Spleen (tissue), 11 donors: ENCODE data around the gene AADACL3. TPM values are rescaled to one million over a fixed set of nuclear protein-coding genes. Genes with fewer than 3 reads are reported as not detected.

Source experiments
- DNase-seq: peaks from one replicate; pipeline ENCODE4 v3.0.0-alpha.2; 2020
- H3K27ac ChIP-seq, 8 donors: fragments of 200-600 bp; sonication (generic) in 7 of 8; 1 replicate in 4 of 8; 2 replicates in 4 of 8; pipeline versions ENCODE4 v1.5.0 to v1.8.0; 2016 to 2021; ENCODE audit warnings: inconsistent platforms in 4 of 8, mild to moderate bottlenecking in 4 of 8, moderate library complexity in 1 of 8
- H3K27me3 ChIP-seq, 7 donors: fragments of 200-600 bp; sonication (generic) in 6 of 7; replicated peaks in 1 of 7; 1 replicate in 4 of 7; 2 replicates in 3 of 7; pipeline versions ENCODE4 v1.5.0 to v1.8.0; 2016 to 2021; ENCODE audit warnings: inconsistent platforms in 3 of 7, mild to moderate bottlenecking in 1 of 7
- H3K36me3 ChIP-seq, 6 donors: fragments of 200-600 bp; sonication (generic) in 5 of 6; 1 replicate in 4 of 6; 2 replicates in 2 of 6; pipeline versions ENCODE4 v1.5.0 to v1.8.0; 2016 to 2021; ENCODE audit warnings: inconsistent platforms in 2 of 6
- H3K4me1 ChIP-seq, 6 donors: fragments of 200-600 bp; sonication (generic) in 5 of 6; 1 replicate in 3 of 6; 2 replicates in 3 of 6; pipeline versions ENCODE4 v1.5.0 to v1.8.0; 2016 to 2021; ENCODE audit warnings: inconsistent platforms in 3 of 6
- H3K4me3 ChIP-seq, 8 donors: fragments of 200-600 bp; sonication (generic) in 7 of 8; 1 replicate in 4 of 8; 2 replicates in 4 of 8; pipeline versions ENCODE4 v1.5.0 to v1.8.0; 2016 to 2021; ENCODE audit warnings: inconsistent platforms in 4 of 8, mild to moderate bottlenecking in 4 of 8, moderate library complexity in 2 of 8
- H3K9me3 ChIP-seq, 8 donors: fragments of 200-600 bp; sonication (generic) in 7 of 8; 1 replicate in 4 of 8; 2 replicates in 4 of 8; pipeline versions ENCODE4 v1.5.0 to v1.8.0; 2016 to 2021; ENCODE audit warnings: inconsistent platforms in 4 of 8
- CTCF ChIP-seq, 11 experiments: fragments of 200-600 bp in 7 of 11; fragments of 450-650 bp in 4 of 11; sonication (generic) in 4 of 11; IDR thresholded peaks in 8 of 11; conservative IDR thresholded peaks in 3 of 11; 1 replicate in 7 of 11; 2 replicates in 4 of 11; pipeline versions ENCODE4 v1.4.0 to v1.8.0; 2016 to 2021; ENCODE audit warnings: antibody characterized with exemption in 11 of 11, inconsistent platforms in 4 of 11, mild to moderate bottlenecking in 1 of 11
- POLR2A ChIP-seq, 3 donors: fragments of 450-650 bp; IDR thresholded peaks; one replicate each; pipeline ENCODE4 v1.5.1; 2017; ENCODE audit warnings: antibody characterized with exemption in 3 of 3, mild to moderate bottlenecking in 1 of 3
- POLR2AphosphoS5 ChIP-seq, 3 donors: sonication (generic); formaldehyde crosslinking; IDR thresholded peaks; one replicate each; pipeline ENCODE4 v1.5.1; 2017; ENCODE audit warnings: antibody characterized with exemption in 3 of 3
- WGBS, 5 donors: extraction: QIAGEN DNeasy Blood & Tissue Kit in 3 of 5; methylation state at CpG; one replicate each; pipeline versions ENCODE4 v1.1.5 to v1.1.7; 2013 to 2018; 5-methylcytosine and 5-hydroxymethylcytosine counted together
- intact Hi-C: fragments of 100-400 bp; cut with DNase I; formaldehyde crosslinking; loops from one replicate; pipeline ENCODE4 v1.15.0; 2023; ENCODE audit warnings: low total_unique reads
- polyA plus RNA-seq, 3 donors: library from polyadenylated mRNA; stranded (reverse); fragments of 200-250 nt; gene quantifications; one replicate each; pipeline ENCODE4 v1.2.1, GENCODE V29; 2013
- total RNA-seq, 7 donors: library from RNA; depleted of rRNA in 3 of 7; stranded (reverse); fragments of >200 nt in 3 of 7; fragmentation: NEBNext Ultra II Directional in 4 of 7; extraction: Animal tissue kit (Norgen Biotek cat#: 25700) in 4 of 7; gene quantifications; one replicate each; pipeline versions ENCODE4 v1.1.0 to v1.2.1, GENCODE V29; 2016 to 2021
- donor health status: healthy with polysubstance abuse.
- donor health status: DM: no; HTN: no; CAD: no; lungs with moderate emphysema.
- donor health status: DM: no; HTN: no; CAD: no.
- donor health status: Bipolar disorder and iron deficiency.
- donor health status: healthy.
- donor health status: DM: no; HTN: no; CAD: no.
- donor health status: DM: yes; HTN: yes; CAD: no.

The AADACL3 gene
- total and polyA plus RNA-seq, 10 donors = not detected

- no peak for DNase-seq
- Histone ChIP-seq H3K27ac (peak overlapping the region in 3 of 8 donors; percentile 18 to 69 (median 51)), H3K36me3 (no peaks in the 10 kb centered on the region), H3K27me3 (peaks cover 0 to 38% (median 0%) of the 10 kb centered on the region in 7 donors), H3K9me3 (no peaks in the 10 kb centered on the region), H3K4me1 (no peaks in the 10 kb centered on the region), H3K4me3 (no peak overlapping the region)
- 52 to 75% (median 63%) methylated on average over 3 of the region's 3 CpGs for WGBS, 5 donors
- TF ChIP-seq POLR2AphosphoS5 (IDR thresholded peaks at IDR 0.05) (no peak), CTCF (IDR thresholded peaks at IDR 0.05 in 8 of 11, conservative IDR thresholded peaks at IDR 0.05 in 3 of 11) (no peak), POLR2A (IDR thresholded peaks at IDR 0.05) (no peak)
- intact Hi-C loops = no loop called here
Observed at GRCh38 chr1:12714710-12715475, 1.0 kb upstream of the AADACL3 start.

- WGBS, 5 donors = 66 to 83% (median 81%) methylated on average over 7 of the region's 7 CpGs
- peaks cover 0 to 31% (median 0%) of the 10 kb centered on the region in 7 donors for H3K27me3 ChIP-seq
- no peaks in the 10 kb centered on the region for H3K36me3 ChIP-seq
- no peaks in the 10 kb centered on the region for H3K4me1 ChIP-seq
- no peak overlapping the region for H3K4me3 ChIP-seq
- TF ChIP-seq POLR2A (IDR thresholded peaks at IDR 0.05) = no peak
- no peak for TF ChIP-seq POLR2AphosphoS5 (IDR thresholded peaks at IDR 0.05)
- no peak for TF ChIP-seq CTCF (IDR thresholded peaks at IDR 0.05 in 8 of 11, conservative IDR thresholded peaks at IDR 0.05 in 3 of 11)
- DNase-seq = no peak
- H3K27ac ChIP-seq = no peak overlapping the region
- intact Hi-C loops = no loop called here
- no peaks in the 10 kb centered on the region for H3K9me3 ChIP-seq
Observed at GRCh38 chr1:12717301-12717838, 1.5 kb downstream of the AADACL3 start.

- 80 to 97% (median 86%) methylated on average over 1 of the region's 1 CpG for WGBS, 5 donors
- no peaks in the 10 kb centered on the region for H3K4me1 ChIP-seq
- H3K27ac ChIP-seq = no peak overlapping the region
- H3K27me3 ChIP-seq = peaks cover 0 to 40% (median 0%) of the 10 kb centered on the region in 7 donors
- no peak for DNase-seq
- TF ChIP-seq CTCF (IDR thresholded peaks at IDR 0.05 in 8 of 11, conservative IDR thresholded peaks at IDR 0.05 in 3 of 11) = no peak
- TF ChIP-seq POLR2AphosphoS5 (IDR thresholded peaks at IDR 0.05) = no peak
- TF ChIP-seq POLR2A (IDR thresholded peaks at IDR 0.05) = no peak
- H3K4me3 ChIP-seq = no peak overlapping the region
- H3K9me3 ChIP-seq = no peaks in the 10 kb centered on the region
- H3K36me3 ChIP-seq = no peaks in the 10 kb centered on the region
- intact Hi-C loops = no loop called here
Observed at GRCh38 chr1:12722626-12723025, 6.7 kb downstream of the AADACL3 start.

- Histone ChIP-seq H3K4me1 (no peaks in the 10 kb centered on the region), H3K27me3 (peaks cover 0 to 42% (median 0%) of the 10 kb centered on the region in 7 donors), H3K36me3 (no peaks in the 10 kb centered on the region), H3K9me3 (peaks cover 0 to 47% (median 35%) of the 10 kb centered on the region in 8 donors), H3K4me3 (no peak overlapping the region), H3K27ac (no peak overlapping the region)
- intact Hi-C loops = no loop called here
- TF ChIP-seq POLR2AphosphoS5 (IDR thresholded peaks at IDR 0.05) = no peak
- TF ChIP-seq POLR2A (IDR thresholded peaks at IDR 0.05) = no peak
- no peak for TF ChIP-seq CTCF (IDR thresholded peaks at IDR 0.05 in 8 of 11, conservative IDR thresholded peaks at IDR 0.05 in 3 of 11)
- 79 to 86% (median 84%) methylated on average over 2 of the region's 2 CpGs for WGBS, 5 donors
- no peak for DNase-seq
Observed at GRCh38 chr1:12728391-12728790, 12.5 kb downstream of the AADACL3 start.
